GM18520 (cell line): ENCODE results near the gene MUC4.

Experiments
- ATAC-seq: cut with Tn5 transposase; IDR thresholded peaks from one replicate; pipeline ENCODE4 v1.9.1; 2021; ENCODE audit not compliant: unreplicated experiment

The MUC4 gene

DNA sequence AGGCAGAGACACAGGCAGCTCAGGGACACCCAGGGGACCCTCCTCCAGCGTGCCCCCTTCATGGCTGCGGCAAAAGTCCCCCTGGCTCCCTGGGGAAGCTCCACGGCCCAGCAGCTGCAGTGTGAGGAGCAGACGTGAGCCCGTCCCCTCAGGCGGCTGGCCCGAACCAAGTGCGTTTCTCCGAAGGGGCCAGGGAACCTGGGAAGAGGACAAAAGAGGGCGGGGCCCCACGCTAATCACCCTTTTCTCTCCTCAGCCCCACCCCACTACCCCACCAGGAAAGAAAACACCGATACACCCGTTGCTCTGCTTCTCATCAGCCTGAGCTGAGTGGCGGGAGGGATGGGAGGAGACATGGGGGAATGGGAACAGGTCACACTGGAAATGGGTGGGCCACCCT is at the start of gene MUC4:
Gene MUC4 (minus strand): TSS at position 174 of the 400 bp plus-strand sequence. CDS start 112 bp downstream, at position 62.
- no peak for ATAC-seq

GRCh38 chr3:195860456-195860855 is 48.7 kb upstream of the MUC4 start:
- ATAC-seq: no peak

DNA sequence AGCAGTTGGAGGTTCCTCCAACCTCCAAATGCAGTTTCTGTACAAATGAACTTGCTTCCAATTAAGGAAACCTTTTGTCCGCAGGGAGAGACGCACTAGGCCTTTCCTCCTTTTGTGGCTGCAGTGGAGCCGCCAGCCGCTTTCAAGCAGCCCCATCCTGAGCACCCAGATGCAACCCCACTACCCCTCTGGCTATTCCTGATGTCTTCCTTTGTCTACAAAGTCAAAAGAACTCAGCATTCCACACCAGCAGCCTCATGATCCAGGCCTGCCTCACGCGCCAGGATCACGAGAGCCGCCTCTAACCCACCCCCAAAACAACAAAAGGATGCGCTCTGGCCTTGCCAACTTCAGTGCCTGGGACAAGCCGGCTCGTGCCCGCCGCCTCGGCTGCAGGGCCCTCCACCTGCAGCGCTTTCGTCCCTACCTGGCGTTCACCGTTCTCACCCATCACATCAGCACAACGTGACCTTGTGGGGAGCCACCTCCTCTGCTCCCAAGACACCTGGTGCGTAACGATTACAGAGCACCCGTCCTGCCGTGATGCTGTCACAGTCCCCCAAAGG is 48.2 kb upstream of the MUC4 start:
- ATAC-seq: no peak

GRCh38 chr3:195859061-195859845 is 47.5 kb upstream of the MUC4 start:
- no peak for ATAC-seq

GRCh38 chr3:195856410-195857084 is 44.8 kb upstream of the MUC4 start:
- ATAC-seq: no peak

DNA sequence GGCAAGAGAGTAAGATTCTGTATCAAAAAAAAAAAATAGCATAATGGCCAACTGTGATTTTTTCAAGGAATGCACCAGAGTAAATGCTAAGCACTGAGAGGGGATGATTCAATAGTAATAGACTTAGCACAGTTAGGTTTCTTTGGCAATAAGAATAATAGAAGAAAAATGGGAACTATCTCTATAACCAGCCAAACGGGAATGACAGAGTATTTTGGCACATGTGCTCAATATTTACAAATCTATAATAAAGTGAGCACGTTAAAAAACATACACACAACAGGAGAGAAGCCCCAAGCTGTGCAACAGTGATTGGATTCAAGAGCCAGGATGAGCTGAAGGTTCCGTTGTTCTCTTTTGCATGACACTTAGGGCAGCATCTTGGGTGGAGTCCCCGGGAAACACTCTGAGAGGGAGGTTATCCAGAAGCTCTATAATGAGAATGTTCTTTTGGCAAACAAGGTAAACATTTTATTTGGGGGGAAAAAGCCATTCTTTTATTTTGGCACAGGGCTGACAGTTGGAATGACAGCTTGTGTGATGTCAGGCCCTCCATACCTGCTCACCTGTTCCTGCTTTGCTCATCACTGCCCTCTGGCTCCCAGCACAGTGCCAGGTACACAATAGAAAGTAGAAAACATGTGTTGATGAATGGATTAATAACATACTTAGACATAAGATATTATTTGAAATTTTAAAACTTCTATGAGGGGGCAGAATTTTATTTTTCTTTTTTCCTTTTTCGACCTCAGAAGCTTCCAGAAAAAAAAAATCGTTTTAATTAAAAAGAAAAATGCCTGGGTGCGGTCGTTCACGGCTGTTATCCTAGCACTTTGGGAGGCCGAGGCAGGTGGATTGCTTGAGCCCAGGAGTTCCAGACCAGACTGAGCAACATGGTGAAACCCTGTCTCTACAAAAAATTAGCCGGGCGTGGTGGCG is 44.0 kb upstream of the MUC4 start:
- ATAC-seq: no peak

DNA sequence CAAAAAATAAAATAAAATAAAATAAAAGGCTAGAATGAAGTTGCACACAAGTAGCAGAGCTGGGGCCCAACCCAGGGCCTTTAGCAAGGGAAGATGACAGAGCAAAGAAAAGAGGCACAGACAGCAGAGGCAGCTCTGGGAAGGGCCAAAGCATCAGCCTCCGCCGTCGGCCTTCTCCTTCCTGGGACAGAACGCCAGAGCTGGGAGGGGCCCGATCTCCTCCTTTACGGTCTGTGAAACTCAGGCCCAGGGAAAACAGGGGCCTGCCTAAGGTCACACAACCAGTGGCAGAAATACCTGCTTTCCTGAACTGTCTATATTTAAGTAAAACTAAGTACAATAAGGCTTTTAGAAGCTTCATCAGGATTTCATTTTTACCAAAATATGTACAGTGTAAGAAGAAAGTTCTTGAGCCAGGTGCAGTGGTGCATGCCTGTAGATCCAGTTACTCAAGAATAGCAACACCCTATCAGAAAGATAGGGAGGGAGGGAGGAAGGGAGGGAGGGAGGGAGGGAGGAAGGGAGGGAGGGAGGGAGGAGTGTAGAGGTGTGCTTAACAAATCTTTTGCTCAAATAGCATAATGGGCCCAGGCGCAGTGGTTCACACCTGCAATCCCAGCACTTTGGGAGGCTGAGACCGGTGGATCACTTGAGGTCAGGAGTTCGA is 43.0 kb upstream of the MUC4 start:
- no peak for ATAC-seq

- ATAC-seq: no peak
Observed at GRCh38 chr3:195853996-195854395, 42.3 kb upstream of the MUC4 start.

DNA sequence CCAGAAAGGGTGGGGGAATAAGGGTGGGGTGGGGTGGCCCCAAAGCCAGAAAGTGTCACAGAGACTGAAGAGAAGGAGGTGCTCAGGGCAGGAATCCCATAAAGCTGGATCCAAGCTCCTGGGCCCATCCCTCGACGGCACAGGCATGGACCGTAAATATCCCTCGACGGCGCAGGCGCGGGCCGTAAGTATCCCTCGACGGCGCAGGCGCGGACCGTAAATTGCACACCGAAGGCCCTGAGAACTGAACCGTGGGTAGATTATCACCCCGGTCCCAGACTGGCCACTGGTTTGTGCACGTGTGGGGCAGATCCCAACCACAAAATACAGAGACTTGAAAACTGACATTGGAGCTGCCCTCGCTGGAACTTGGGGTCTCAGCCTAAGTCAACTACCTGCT is 41.3 kb upstream of the MUC4 start:
- no peak for ATAC-seq

DNA sequence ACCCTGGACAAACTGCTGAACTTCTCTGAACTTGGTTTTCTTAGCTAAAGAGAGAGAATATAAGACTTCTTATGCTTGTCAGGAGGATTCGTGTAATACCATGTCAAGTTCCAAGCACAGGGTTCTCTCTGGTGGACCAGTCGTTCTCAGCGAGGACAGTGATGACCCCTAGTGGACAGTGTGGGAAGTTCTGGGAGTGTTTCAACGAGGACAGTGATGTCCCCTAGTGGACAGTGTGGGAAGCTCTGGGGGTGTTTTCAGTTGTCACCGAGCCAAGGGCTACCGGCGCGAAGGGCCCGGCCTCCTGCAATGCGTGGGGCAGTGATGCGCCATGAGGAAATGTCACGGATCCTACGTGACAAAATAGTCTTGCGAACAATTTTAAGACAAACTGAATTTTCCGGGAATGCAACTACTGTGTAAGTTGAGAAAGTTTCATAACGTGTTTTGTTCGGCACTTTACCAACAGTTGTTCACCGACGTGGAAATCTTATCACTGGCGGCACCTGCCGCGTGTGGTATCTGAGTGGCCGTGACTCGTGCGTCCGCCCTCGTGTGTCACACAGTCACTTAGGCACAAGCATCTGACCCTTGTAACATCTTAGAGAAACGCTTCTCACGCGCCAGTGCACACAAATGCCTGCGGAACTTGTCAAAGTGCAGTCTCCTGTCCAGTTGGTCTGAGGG is 39.3 kb upstream of the MUC4 start:
- ATAC-seq: peak; percentile 74

DNA sequence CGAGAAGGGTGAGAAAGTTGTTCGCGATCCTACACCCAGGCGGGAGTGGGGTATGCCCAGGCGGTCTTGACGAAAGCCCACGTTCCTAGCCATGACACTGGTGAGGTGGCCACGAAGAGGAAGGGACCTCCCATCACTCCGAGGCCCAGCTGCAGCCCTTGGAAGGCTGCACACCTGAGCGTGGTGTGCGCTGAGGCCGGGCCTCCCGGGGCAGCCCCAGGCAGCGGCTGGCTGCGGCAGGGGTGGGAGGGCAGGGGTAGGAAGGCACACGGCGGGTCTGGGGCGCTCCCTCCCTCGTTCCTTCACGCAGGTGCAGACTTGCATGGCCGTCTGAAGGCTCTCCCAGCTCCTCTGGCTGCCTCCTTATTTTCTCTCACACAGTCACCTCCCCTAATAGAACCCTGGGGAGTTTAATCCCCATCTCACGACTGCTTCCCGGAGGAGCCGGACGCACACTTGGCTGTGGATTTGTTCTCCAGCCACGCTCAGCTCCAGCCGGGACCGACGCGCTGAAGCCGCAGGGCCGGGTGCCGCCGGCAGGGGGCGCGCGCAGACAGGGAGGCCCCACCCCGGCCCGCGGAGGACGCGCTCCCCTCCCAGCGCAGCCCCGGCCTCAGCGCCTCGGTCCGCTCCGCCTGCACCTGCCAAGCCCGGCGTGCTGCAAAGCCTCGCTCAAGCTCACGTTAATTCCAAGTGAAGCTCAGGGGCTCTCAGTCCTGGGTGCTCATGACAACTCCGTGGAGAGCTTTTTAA is 37.8 kb upstream of the MUC4 start:
- ATAC-seq: no peak

DNA sequence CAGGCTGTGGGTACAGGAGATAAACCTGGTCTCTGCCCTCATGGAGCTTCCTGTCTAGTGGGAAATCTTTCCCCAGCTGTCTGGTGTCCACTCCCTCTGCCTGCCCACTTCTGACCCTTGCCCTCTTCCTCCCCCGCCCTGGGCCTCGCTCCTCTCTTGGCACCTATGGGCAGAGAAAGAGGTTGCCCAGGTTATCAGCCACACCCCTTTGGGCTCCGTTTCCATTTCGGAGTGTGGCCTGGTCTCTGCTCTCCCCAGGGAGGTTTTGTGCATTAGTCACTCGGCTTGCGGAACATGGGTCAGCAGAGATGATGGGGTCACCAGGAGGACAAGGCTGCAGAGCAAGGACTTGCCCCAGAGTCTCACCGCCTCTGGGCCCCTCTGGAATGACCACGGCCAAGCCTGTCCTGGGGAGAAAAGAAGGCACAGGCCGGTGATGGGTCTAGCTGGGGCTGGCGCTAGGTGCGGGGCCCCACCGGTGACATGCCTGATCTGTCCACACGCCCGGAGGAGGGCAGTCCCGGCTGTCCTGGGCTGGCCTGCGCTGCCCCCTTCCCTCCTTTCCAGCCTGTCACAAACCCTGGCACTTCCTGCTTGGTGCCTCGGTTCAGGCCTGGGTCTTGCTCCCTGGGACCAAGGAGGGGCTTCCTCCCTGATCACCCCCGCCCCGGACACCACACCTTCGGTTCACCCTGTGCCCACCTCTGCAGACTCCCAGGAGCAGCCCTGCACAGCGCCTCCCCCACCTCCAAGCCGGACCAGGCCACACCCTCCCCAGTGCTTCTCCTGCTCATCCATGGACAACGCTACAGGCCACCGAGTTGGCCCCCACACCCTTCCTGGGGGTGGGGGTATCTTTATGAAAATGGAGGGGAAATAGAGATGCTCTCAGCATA is 35.6 kb upstream of the MUC4 start:
- no peak for ATAC-seq

DNA sequence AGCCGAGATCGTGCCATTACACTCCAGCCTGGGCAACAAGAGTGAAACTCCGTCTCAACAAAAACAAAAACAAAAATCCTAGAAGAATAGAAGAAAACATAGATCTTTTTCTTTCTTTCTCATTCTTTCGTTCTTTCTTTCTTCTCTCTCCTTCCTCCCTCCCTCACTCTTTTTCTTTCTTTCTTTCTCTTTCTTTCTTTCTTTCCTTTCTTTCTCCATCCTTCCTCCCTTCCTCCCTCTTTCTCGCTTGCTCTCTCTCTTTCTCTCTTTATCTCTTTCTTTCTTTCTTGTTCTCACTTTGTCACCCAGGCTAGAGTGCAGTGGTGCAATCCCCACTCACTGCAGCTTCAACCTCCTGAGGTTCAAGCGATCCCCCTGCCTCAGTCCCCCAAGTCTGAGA is 33.8 kb upstream of the MUC4 start:
- no peak for ATAC-seq

DNA sequence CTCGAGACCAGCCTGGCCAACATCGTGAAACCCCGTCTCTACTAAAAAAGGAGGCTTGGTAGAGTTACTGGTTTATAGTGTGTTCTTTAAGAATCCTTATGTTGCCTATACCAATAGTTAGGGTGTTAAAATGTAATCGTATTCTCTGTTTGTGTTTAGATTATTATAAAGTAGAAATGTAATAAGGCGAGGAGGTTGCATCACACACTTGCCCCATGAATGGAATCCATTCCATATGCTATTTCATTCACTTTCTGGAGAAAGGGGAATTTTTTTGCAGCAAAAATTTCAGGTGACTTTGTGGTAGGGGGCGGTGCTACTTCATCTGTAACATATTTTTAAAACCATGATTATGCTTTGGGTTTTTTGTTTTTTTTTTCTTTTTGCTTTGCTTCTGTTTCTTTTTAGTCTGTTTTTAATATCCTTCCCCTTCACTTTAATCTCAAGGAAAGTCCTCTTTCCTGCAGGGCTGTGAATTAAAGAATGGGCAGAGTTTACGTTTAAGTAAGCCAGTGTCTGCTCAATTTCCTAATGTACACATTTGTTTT is 33.0 kb upstream of the MUC4 start:
- ATAC-seq: no peak

DNA sequence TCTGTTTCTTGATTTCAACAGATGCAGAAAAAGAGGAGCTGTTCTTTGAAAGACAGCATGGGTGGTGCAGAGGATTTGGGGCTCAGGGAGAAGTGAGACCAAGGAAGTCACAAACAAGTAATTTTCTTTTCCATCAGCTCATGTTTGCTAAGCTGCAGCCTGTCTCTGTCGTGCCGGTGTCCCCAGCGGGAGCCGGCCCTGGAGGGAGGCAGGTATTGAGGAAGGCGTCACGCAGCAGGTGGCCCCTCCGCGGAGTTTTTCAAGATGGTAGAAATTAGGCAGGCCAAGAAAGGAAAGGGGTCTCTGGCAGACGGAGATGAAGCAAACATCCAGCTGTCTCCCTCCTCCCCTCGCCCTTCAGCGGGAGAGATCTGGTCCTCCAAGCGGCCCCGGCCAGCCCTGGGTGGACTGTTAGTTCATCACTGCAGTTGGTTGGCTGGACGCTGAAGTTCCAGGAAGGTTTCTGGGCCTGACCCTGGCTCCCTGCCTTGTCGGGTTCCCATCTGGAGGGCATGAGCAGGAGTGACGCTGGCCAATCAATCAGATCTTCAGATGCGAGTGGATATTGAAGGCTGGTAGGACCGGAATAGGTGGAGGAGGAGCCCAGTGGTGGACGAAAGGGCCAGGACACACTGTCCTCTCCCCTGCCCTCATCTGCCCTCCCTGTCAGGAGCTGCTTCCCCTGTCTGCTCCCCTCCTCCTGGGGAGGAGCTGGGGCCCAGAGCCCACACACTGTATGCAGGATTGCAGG is 27.7 kb upstream of the MUC4 start:
- ATAC-seq: no peak

DNA sequence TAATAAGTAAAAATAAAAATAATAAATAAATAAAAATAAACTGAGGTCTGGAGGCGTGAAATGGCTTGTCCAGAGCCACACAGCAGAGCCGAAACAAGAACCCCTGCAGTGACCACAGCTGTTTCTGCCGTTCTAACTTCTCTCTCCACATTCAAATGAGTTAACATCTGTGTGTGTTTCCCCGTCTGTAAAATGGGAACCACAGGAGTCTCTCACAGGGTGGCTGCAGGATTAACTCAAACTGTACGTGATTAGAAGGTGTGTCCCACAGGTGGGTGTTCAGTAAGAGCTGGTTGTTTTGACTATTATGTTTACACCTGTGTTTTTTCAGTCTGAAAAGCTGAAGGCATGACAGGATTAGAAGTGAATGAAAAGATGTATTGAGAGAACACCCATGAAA is 27.0 kb upstream of the MUC4 start:
- peak; percentile 90 for ATAC-seq

DNA sequence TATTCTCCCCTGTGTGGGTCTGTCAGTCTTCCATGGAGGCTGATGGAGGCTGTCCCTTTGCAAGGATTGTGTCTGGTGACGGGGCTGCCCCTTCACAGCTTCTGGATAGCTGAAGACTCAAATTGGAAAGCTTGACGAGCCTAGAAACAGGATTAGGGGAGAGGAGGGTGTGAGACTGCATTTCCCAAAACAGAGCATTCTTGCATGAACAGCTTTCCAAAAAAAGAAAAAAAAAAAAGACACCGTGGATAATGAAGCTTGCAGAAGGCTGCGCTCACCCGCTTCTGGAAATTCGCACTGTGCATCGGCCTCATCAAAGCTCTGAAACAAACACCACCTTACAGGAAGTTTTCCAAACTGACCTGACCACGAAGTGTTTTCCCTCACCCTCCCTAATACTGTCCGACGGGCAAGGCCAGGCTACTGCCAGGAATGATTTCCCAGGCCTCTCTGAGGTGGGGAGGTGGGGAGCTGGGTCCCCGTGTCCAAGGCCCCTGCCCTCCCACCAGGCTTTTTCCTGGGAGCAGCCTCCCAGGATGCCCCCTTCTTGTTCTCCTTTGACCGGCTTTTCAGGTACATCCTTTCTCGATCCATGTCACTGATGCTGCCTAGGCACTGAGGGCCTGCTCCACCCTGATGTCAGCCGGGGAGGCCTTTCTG is 24.9 kb upstream of the MUC4 start:
- ATAC-seq: no peak
